Muscle layer of colon (tissue), 2 donors: Measurements from ENCODE around the gene BMP6.
"Not testable (repeated sequence)": the region's sequence is repeated elsewhere in the genome, so short reads cannot be mapped to it uniquely, and the experiment has no call there.

Experiments
- H3K27ac ChIP-seq: one replicate; pipeline ENCODE4 v1.7.0; 2013; ENCODE audit warnings: low read depth, mild to moderate bottlenecking, low read length, moderate library complexity
- H3K27me3 ChIP-seq, 2 donors: one replicate each; pipeline ENCODE4 v1.7.0; 2013; ENCODE audit warnings: low read length in 2 of 2, mild to moderate bottlenecking in 2 of 2; ENCODE audit not compliant: insufficient read depth in 2 of 2, control insufficient read depth in 1 of 2
- H3K36me3 ChIP-seq: one replicate; pipeline ENCODE4 v1.7.0; 2013; ENCODE audit warnings: mild to moderate bottlenecking, low read length; ENCODE audit not compliant: insufficient read depth
- H3K4me1 ChIP-seq: one replicate; pipeline ENCODE4 v1.7.0; 2013; ENCODE audit warnings: mild to moderate bottlenecking, low read length; ENCODE audit not compliant: insufficient read depth
- H3K4me3 ChIP-seq, 2 donors: one replicate each; pipeline ENCODE4 v1.7.0; 2013; ENCODE audit warnings: low read length in 2 of 2, low read depth in 1 of 2, mild to moderate bottlenecking in 1 of 2, moderate library complexity in 1 of 2
- H3K9ac ChIP-seq: one replicate; pipeline ENCODE4 v1.7.0; 2013; ENCODE audit warnings: low read length
- H3K9me3 ChIP-seq: one replicate; pipeline ENCODE4 v1.7.0; 2013; ENCODE audit warnings: mild to moderate bottlenecking, low read length
- donor health status: abdominal sarcoma.
- donor health status: Adenocarcinoma of cecum.

Gene BMP6

DNA sequence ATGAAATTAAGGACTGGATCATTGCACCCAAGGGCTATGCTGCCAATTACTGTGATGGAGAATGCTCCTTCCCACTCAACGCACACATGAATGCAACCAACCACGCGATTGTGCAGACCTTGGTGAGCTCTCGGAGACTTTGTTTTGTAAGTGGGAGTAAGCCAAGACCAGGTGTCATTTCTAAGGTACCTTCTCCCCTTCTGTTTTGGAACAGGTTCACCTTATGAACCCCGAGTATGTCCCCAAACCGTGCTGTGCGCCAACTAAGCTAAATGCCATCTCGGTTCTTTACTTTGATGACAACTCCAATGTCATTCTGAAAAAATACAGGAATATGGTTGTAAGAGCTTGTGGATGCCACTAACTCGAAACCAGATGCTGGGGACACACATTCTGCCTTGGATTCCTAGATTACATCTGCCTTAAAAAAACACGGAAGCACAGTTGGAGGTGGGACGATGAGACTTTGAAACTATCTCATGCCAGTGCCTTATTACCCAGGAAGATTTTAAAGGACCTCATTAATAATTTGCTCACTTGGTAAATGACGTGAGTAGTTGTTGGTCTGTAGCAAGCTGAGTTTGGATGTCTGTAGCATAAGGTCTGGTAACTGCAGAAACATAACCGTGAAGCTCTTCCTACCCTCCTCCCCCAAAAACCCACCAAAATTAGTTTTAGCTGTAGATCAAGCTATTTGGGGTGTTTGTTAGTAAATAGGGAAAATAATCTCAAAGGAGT is 154.2 kb downstream of the BMP6 start:
- H3K27me3 ChIP-seq = no peaks in the 10 kb centered on the region
- H3K9me3 ChIP-seq = no peaks in the 10 kb centered on the region
- no peak overlapping the region for H3K4me3 ChIP-seq
- no peak overlapping the region for H3K9ac ChIP-seq
- H3K27ac ChIP-seq = no peak overlapping the region
- peaks cover 45% of the 10 kb centered on the region for H3K36me3 ChIP-seq
- no peaks in the 10 kb centered on the region for H3K4me1 ChIP-seq

DNA sequence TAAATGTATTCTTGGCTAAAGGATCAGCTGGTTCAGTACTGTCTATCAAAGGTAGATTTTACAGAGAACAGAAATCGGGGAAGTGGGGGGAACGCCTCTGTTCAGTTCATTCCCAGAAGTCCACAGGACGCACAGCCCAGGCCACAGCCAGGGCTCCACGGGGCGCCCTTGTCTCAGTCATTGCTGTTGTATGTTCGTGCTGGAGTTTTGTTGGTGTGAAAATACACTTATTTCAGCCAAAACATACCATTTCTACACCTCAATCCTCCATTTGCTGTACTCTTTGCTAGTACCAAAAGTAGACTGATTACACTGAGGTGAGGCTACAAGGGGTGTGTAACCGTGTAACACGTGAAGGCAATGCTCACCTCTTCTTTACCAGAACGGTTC is 154.8 kb downstream of the BMP6 start:
- Histone ChIP-seq H3K4me3 (no peak overlapping the region), H3K36me3 (peaks cover 51% of the 10 kb centered on the region), H3K4me1 (no peaks in the 10 kb centered on the region), H3K9me3 (no peaks in the 10 kb centered on the region), H3K27me3 (no peaks in the 10 kb centered on the region), H3K9ac (no peak overlapping the region), H3K27ac (no peak overlapping the region)

DNA sequence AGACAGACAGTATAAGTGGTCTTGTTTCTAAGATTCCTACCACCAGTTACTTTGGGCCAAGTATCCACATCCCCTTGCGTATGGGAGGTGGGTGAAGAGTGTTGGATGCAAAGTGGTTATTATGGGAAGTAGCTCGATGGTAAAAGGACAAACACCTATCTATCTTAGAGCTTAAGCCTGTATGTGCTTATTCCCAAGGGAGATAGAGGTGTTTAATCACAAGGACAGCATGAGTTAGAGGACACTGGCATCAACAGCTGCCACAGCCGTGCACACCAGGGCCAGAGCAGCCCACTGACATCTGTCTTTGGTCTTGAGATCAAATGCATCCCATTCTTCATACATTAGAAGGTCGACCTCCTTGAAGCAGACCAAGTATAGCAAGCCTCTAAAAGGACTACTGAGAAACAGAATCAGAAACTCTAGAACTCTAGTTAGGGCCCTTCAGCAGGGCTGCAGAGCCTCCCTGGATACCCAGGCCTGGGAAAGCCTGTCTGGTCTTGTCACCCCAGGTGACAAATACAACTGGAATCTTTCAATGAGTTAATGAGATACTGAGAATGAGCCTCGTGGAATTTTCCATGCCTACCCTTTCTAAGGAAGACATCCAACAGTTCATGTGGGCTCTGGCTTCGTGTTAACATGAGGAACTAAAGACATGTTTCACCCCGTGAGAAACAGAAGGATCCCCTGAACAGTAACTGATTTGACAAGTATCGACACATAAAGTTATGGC is 156.0 kb downstream of the BMP6 start:
- Histone ChIP-seq H3K27ac (no peak overlapping the region), H3K4me3 (no peak overlapping the region), H3K27me3 (no peaks in the 10 kb centered on the region), H3K36me3 (peaks cover 55% of the 10 kb centered on the region), H3K9ac (no peak overlapping the region), H3K9me3 (no peaks in the 10 kb centered on the region), H3K4me1 (no peaks in the 10 kb centered on the region)

DNA sequence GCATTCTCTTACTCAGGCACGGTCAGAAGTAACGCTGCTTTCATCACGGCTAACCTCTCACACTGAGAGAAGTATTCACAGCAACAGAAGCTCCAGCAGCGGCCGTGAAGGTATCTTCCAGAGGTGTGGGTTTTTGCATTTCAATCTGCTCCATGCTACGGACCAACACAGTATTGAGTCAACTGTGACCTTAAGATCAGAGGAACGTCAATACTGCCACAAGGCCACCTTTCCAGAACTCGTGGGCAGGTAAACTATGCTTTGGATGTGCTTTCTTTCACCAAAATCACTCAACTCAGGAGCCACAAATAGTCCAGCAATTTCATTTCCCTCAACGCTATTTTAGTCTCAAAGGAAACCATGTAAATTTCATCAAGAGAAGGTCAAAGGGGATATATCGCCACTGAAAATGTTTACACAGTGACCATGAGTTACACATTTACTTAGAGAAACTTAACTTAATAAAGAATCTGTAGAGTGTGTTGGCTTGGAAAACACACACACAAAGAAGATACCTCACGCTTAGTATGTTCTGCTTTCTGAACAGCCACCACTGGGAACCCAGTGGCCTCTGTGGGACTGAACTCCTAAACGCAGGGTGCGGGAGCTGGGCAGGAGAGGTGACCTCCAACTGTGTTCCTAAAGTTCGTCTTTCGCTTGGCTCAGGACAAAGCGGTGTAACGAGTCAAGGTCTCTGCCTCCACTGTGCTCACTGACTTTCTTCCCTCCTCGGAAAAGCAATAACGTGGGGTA is 156.8 kb downstream of the BMP6 start:
- H3K4me3 ChIP-seq = no peak overlapping the region
- H3K9me3 ChIP-seq = no peaks in the 10 kb centered on the region
- no peaks in the 10 kb centered on the region for H3K27me3 ChIP-seq
- H3K27ac ChIP-seq = no peak overlapping the region
- H3K36me3 ChIP-seq = peaks cover 60% of the 10 kb centered on the region
- H3K9ac ChIP-seq = no peak overlapping the region
- no peaks in the 10 kb centered on the region for H3K4me1 ChIP-seq

DNA sequence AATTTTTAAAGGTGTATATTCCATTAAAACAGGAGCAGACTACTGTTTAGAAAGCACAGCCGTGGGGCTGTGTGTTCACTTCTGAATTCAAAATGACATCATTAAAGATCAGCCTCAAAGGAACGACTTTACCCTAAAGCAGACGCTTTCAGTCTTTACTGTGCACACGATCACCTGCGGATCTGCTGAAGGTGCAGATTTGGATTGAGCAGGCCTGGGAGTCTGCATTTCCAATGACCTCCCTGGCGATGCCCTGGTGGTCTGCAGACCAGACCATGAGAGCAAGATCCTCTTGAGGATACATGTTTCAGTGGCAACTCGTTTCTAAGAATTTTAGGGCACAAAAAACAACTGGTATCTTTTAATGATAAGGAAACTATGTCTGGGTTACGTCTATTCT is 157.5 kb downstream of the BMP6 start:
- Histone ChIP-seq H3K9me3 (no peaks in the 10 kb centered on the region), H3K36me3 (peaks cover 66% of the 10 kb centered on the region), H3K27me3 (no peaks in the 10 kb centered on the region), H3K4me1 (no peaks in the 10 kb centered on the region), H3K9ac (no peak overlapping the region), H3K27ac (no peak overlapping the region), H3K4me3 (no peak overlapping the region)

DNA sequence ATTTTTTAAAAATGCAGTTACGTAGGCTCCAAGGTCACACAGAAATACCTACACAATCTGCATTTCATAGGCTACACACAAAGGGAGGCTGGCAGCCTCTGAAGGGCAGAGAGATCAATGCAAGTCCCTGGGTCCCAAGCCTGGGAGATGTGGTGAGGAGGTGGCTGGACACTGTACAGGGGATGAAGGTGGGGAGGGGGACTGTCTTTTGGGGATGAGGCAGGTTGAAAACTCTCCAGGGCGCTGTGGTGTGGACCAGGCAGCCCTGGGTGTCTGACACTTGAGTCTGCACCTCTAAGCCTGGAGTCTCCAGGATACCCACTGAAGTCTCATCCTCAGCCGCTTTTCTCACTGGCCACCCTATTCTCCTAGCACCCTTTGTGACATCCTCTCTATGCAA is 160.2 kb downstream of the BMP6 start:
- H3K27me3 ChIP-seq = no peaks in the 10 kb centered on the region
- no peak overlapping the region for H3K4me3 ChIP-seq
- no peak overlapping the region for H3K9ac ChIP-seq
- peaks cover 68% of the 10 kb centered on the region for H3K36me3 ChIP-seq
- no peaks in the 10 kb centered on the region for H3K4me1 ChIP-seq
- no peak overlapping the region for H3K27ac ChIP-seq
- H3K9me3 ChIP-seq = no peaks in the 10 kb centered on the region

DNA sequence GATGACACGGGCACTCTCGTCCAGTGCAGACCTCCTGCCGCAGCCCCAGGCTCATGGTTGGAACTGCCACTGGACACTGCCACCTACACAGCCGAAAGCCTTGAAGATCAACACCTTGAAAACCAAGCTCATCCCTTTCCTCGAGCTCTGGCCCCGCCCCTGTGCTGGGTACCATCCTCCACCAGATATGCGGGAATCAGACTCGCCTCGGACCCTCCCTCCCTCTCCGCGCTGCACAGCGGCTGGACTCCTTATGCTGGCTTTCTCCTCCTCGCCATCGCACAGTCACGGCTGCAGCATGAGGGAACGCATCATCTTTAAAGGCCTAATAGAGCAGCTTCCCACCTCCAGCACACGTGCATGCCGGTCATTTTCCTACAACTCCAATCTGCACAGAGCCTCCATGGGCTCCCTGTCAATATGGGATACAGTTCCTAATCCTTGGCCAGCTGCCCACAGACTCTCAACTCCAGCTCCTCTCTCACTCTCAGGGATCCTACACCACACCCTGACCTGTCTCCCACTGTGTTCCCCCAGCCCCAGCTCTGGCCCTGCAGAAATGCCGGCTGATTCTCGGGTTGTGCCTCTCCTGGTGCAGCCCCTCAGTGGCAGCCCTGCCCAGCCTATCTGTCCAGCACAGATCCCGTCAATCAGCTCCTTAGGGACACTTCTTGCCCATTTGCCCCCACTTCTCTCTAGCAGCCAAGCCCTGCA is 161.5 kb downstream of the BMP6 start:
- Histone ChIP-seq H3K27ac (no peak overlapping the region), H3K9me3 (no peaks in the 10 kb centered on the region), H3K4me1 (no peaks in the 10 kb centered on the region), H3K9ac (no peak overlapping the region), H3K36me3 (peaks cover 67% of the 10 kb centered on the region), H3K4me3 (no peak overlapping the region), H3K27me3 (no peaks in the 10 kb centered on the region)

DNA sequence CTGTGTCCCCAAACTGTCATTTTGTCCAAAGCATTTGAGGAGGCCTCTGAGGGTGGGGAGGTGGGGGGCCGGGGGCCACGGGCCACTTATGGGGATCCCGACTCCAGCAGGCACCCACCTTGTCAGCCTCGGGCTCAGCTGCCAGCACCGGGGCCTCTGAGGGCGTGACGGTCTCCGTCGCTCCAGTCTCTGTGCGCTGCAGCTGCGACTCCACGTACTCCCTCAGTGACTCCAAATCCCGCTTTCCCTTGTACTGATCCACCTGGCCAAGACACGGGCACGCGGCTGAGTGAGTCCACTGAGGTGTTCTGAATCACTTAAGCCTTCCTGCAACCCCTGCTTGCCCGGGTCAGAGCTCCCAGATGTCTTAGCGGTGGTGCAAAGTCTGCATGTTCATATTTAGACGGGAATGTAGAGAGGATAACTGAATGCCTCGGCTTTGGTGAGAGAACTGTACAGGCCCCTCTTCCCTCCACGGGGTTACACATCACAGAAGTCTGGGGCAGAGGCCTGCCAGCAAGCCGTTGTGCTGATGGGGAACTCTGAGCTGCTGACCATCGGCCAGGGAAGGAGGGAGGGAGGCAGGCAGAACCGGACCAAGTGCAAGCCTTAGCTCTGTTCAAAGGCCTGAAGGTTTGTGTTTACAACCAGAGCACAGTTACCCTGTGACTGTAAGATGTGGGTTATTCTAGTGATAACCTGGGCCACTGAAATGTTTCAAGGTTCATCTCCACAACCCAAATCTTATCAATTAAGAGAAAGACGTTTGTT is 162.9 kb downstream of the BMP6 start:
- H3K36me3 ChIP-seq = peaks cover 65% of the 10 kb centered on the region
- H3K27me3 ChIP-seq = no peaks in the 10 kb centered on the region
- no peaks in the 10 kb centered on the region for H3K4me1 ChIP-seq
- H3K9ac ChIP-seq = no peak overlapping the region
- no peaks in the 10 kb centered on the region for H3K9me3 ChIP-seq
- no peak overlapping the region for H3K27ac ChIP-seq
- no peak overlapping the region for H3K4me3 ChIP-seq

DNA sequence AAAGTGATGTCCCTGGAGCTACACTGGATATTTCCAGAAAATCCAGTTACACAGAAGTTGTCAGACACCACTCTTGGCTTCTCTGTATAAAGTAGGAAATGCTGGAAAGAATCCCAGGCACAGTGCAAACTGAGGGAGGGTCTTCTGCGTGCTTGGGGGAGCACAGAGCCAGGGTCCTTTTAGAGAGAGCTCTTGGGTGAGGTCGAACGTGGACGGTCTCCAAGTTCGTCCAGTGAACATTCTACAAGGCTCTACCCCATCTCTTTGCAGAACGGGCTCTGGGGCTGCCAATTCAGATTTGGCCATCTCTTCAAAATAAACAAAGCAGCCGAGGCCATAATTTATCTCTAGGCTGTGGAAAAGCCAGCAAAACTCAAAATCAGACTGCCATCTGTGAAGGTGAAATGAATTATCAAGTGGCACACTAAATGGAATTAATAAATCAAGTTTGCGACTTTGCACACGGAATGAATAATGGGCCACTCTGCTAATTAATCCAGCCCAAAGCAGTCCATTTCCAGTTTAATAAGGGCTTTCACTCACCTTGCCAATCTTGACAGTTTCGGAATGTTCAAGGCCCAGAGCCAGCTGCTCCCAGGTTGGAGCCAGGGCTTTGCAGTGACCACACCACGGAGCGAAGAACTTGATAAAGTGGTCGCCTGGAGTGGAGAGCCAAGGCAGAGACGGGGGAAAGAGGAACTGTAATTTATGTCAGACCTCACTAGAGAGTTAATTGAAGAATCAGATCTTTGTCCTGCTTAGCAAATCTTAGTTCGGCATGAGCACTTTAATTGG is 165.4 kb downstream of the BMP6 start:
- Histone ChIP-seq H3K9me3 (no peaks in the 10 kb centered on the region), H3K27ac (no peak overlapping the region), H3K4me1 (no peaks in the 10 kb centered on the region), H3K9ac (no peak overlapping the region), H3K36me3 (peaks cover 70% of the 10 kb centered on the region), H3K27me3 (no peaks in the 10 kb centered on the region), H3K4me3 (no peak overlapping the region)

DNA sequence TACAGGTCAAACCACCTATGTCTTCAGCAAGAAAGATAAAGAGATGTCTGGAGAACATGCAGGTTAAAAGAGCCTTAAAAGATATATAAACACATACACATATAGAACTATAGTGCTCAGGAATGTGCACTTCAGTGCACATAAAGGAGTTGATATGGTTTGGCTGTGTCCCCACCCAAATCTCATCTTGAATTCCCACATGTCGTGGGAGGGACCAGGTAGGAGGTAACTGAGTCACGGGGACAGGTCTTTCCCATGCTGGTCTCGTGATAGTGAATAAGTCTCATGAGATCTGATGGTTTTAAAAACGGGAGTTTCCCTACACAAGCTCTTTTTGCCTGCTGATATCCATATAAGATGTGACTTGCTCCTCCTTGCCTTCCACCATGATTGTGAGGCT is 166.5 kb downstream of the BMP6 start:
- peaks cover 69% of the 10 kb centered on the region for H3K36me3 ChIP-seq
- not testable (repeated sequence) for H3K27ac ChIP-seq, H3K9me3 ChIP-seq

More for the DNA sequence above, 166.5 kb downstream of the BMP6 start:
- not testable (repeated sequence) for H3K9ac ChIP-seq, H3K4me3 ChIP-seq, H3K4me1 ChIP-seq, H3K27me3 ChIP-seq
